ENCODE results near the gene SCGB3A2. TPM values are rescaled to one million over a fixed set of nuclear protein-coding genes. Genes with fewer than 3 reads are reported as not detected.

Gene SCGB3A2
- total RNA-seq, 1 donor: not detected

DNA sequence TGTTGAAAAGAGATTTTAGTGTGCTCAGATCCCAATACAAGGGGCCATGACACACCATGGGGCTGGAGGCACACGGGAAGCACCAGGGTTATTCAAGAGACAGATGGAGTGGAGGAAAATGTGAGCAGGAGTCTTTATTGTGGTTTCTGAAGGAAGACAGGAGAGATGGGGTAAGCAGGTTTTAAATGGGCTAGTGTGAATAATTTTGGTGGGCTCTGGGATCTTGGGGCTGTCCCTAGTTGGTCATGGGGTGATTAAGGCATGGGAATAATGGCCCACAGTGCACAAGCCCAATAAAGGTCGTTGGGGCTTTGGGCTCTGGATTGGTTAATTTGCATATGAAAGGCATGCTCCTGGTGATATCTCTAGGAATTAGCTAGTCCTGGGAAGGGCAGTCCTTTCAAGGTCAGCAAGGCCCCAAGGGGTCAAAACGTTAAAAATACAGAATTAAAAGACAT, 3.6 kb upstream of the SCGB3A2 start:
- TF ChIP-seq, protein P1, sequence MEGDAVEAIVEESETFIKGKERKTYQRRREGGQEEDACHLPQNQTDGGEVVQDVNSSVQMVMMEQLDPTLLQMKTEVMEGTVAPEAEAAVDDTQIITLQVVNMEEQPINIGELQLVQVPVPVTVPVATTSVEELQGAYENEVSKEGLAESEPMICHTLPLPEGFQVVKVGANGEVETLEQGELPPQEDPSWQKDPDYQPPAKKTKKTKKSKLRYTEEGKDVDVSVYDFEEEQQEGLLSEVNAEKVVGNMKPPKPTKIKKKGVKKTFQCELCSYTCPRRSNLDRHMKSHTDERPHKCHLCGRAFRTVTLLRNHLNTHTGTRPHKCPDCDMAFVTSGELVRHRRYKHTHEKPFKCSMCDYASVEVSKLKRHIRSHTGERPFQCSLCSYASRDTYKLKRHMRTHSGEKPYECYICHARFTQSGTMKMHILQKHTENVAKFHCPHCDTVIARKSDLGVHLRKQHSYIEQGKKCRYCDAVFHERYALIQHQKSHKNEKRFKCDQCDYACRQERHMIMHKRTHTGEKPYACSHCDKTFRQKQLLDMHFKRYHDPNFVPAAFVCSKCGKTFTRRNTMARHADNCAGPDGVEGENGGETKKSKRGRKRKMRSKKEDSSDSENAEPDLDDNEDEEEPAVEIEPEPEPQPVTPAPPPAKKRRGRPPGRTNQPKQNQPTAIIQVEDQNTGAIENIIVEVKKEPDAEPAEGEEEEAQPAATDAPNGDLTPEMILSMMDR (IDR thresholded peaks at IDR 0.05; ENCODE audit: insufficient read depth, low read length): no peak
- no peak overlapping the region for H3K4me3 ChIP-seq (ENCODE audit: low read depth, low read length)
- DNase-seq (ENCODE audit: low read depth): no peak

DNA sequence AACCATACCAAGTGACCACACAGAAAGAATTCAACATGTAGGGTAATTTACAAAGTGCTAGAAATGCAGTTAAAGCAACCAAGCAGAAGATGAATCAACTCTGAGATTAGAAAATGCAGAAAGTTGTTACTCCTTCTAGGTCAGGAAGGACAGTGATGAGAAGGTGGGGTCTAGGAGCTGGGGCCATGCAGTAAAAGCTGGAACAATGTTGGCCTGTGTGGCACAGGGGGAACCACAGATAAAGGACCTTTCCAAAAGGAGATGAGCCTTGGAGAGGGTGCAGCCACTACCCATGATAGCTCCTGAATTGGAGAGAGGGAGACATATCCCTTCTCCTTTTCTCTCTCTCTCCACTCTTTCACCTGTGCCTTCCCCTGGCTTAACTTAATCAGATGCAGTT, 2.4 kb upstream of the SCGB3A2 start:
- no peak for DNase-seq (ENCODE audit: low read depth)
- TF ChIP-seq, protein P1 (IDR thresholded peaks at IDR 0.05; ENCODE audit: insufficient read depth, low read length): no peak

GRCh38 chr5:147876626-147877025, 1.9 kb upstream of the SCGB3A2 start:
- no peak overlapping the region for H3K4me3 ChIP-seq (ENCODE audit: low read depth, low read length)
- no peak for DNase-seq (ENCODE audit: low read depth)
- TF ChIP-seq, protein P1 (IDR thresholded peaks at IDR 0.05; ENCODE audit: insufficient read depth, low read length): no peak

More for the DNA sequence above, 2.4 kb upstream of the SCGB3A2 start:
- no peak overlapping the region for H3K4me3 ChIP-seq (ENCODE audit: low read depth, low read length)

DNA sequence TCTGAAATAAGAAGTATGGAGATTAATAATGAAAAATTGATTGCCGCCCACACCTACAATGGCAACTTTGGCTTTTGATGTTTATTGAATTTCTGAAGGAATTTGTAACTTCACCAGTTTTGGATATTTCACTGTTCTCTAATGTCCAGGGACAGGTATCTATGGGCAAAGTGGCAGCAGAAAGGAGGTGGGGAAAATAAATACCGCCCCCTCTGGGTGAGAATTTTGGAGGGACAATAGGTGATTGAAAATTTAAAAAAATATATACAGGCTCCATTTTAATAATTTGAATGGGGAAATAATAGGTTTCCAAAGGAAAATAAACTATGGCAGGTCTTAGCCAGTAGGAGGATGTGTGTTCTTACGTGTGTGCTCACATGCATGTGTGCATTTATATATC, 1.3 kb downstream of the SCGB3A2 start:
- H3K4me3 ChIP-seq (ENCODE audit: low read depth, low read length): no peak overlapping the region
- no peak for DNase-seq (ENCODE audit: low read depth)
- TF ChIP-seq, protein P1 (IDR thresholded peaks at IDR 0.05; ENCODE audit: insufficient read depth, low read length): no peak

- DNase-seq (ENCODE audit: low read depth): no peak
- TF ChIP-seq, protein P1 (IDR thresholded peaks at IDR 0.05; ENCODE audit: insufficient read depth, low read length): no peak
Observed at GRCh38 chr5:147880487-147880886, 2.0 kb downstream of the SCGB3A2 start.

DNA sequence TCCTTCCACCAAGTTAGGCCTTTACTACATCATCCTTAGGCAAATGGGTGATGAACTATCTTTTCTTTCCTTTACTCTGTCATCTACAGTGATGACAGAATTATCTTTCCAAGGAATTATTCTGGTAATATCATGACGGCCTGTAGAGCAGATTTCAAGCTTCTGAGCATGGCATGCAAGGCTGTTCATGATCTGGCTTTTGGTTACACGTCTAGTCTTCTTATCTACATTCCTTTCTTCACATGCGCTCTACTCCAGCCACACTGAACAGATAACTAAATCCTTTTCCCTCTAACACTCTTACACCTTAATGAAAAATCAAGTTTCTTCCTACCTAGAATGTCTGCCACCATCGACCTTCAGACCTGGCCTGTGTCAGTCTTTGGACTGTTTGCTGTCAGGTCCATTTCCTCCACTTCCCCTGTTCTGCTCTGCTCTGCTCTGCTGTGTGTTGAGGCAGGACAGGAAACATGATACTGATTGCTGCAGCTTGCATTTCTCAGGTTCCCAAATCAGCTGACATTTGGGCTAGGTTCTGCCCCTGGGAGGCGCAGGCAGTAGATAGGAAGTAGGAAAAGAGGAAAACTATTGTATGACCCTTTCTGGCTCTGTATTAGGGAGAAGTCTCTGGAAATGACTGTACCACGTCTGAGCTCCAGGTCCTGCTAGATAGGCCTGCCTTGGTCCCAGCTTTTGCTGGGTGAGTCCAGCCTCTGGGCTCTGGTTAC, 4.2 kb downstream of the SCGB3A2 start:
- TF ChIP-seq, protein P1 (IDR thresholded peaks at IDR 0.05; ENCODE audit: insufficient read depth, low read length): no peak
- DNase-seq (ENCODE audit: low read depth): peak; percentile 76

More at GRCh38 chr5:147880487-147880886, 2.0 kb downstream of the SCGB3A2 start:
- H3K4me3 ChIP-seq (ENCODE audit: low read depth, low read length): no peak overlapping the region

More for the DNA sequence above, 4.2 kb downstream of the SCGB3A2 start:
- no peak overlapping the region for H3K4me3 ChIP-seq (ENCODE audit: low read depth, low read length)

All from fibroblast of the aortic adventitia (primary cell).